ENCODE data around the gene KIF1A. TPM values are rescaled to one million over a fixed set of nuclear protein-coding genes. Genes with fewer than 3 reads are reported as not detected.

Gene KIF1A
- total RNA-seq, 4 donors from 2014 or later, result 1.2 to 6.9 (median 4.1) TPM

DNA sequence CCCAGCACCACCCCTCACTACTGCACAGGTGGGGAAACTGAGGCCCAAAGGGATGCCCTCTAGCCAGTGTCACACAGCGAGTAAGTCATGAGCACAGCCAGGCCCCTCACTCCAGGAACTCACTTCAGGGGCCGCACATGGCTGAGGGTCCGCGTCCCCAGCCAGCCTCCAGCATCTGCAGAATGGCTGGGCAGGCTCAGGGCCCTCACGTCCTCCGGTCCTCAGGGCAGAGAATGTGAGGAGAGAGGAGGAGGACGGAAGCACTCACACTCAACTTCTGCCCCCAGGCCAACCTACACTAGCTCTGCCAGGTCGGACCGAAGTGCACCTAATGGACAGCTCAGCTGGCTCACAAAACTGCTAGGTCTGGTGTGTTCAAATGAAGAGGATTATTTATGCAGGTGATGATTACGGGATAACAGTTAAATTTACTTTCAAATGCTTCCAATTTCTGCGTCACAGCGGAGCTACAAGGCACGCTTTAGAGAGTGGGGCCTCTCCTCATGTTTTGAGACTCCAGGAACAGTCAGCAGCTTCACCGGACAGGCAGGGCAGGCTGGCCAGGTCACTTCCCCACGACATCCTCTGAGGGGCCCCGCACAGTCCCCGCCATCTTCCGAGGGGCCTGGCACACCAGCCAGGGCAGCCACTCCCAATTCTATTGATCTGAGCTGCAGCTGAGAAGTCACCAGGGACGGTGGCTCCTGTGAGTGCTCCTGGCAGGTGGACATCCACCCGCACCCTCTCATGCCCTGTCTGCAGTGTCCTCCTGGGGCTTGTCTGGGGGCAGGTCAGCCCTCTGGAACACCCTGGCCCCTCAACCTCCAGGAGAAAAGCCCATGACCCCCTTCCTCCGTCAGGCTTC, 26.5 kb downstream of the KIF1A start:
- WGBS, 2 donors, result 80 to 84% methylated on average over 20 to 21 of the region's 21 CpGs
- Histone ChIP-seq H3K4me1 (no peaks in the 10 kb centered on the region), H3K27me3 (no peaks in the 10 kb centered on the region), H3K36me3 (no peaks in the 10 kb centered on the region), H3K4me3 (replicated peaks in 1 of 3) (no peak overlapping the region), H3K9me3 (no peaks in the 10 kb centered on the region), H3K27ac (no peak overlapping the region)
- TF ChIP-seq POLR2A (IDR thresholded peaks at IDR 0.05) (no peak), CTCF (IDR thresholded peaks at IDR 0.05) (no peak)
- intact Hi-C loops (cut with DNase I), result no loop called here
- DNase-seq, result no peak

DNA sequence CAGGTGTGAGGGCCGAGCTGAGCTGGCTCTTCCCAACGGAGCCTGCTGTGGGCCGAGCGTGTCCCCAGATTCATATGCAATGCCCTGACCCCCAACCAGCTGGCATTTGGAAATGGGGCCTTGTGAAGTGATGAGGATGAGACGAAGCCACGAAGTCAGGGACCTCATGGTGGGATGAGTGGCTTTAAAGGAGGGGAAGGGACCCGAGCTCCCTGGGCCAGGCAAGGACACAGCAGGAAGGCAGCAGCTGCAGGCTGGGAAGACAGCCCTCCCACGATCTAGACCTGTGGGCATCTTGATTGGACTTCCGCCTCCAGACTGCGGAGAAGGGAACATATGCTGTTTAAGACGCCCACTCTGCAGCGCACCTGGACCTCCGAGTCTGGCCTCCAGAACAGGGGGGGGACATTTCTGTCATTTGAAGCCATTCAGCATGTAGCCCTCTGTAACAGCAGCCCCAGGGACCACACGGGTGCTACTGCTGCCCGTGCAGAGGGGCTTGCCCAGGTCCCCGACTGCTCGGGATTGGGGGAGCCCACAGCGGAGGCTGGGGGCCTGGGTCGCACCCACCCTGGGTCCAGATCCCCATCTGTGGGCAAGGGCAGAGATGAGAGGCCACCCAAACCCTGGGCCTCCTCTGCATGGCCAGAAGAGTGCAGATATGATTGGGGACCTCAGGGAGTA, 27.2 kb downstream of the KIF1A start:
- TF ChIP-seq CTCF (IDR thresholded peaks at IDR 0.05) (no peak), POLR2A (IDR thresholded peaks at IDR 0.05) (no peak)
- H3K36me3 ChIP-seq, result no peaks in the 10 kb centered on the region
- intact Hi-C loops (cut with DNase I), result no loop called here
- 65 to 84% methylated on average over 7 to 15 of the region's 19 CpGs for WGBS, 2 donors
- no peaks in the 10 kb centered on the region for H3K9me3 ChIP-seq
- no peak overlapping the region for H3K27ac ChIP-seq
- no peaks in the 10 kb centered on the region for H3K4me1 ChIP-seq
- no peak for DNase-seq
- H3K4me3 ChIP-seq (replicated peaks in 1 of 3), result no peak overlapping the region
- H3K27me3 ChIP-seq, result no peaks in the 10 kb centered on the region

GRCh38 chr2:240791821-240792628, 28.0 kb downstream of the KIF1A start:
- no peaks in the 10 kb centered on the region for H3K4me1 ChIP-seq
- 40 to 47% methylated on average over 13 to 14 of the region's 15 CpGs for WGBS, 2 donors
- no peaks in the 10 kb centered on the region for H3K36me3 ChIP-seq
- H3K4me3 ChIP-seq (replicated peaks in 1 of 3), result no peak overlapping the region
- H3K9me3 ChIP-seq, result no peaks in the 10 kb centered on the region
- no peak for DNase-seq
- H3K27ac ChIP-seq, result no peak overlapping the region
- intact Hi-C loops (cut with DNase I), result no loop called here
- no peak for TF ChIP-seq POLR2A (IDR thresholded peaks at IDR 0.05)
- TF ChIP-seq CTCF (IDR thresholded peaks at IDR 0.05), result no peak
- H3K27me3 ChIP-seq, result no peaks in the 10 kb centered on the region

GRCh38 chr2:240791221-240791800, 28.7 kb downstream of the KIF1A start:
- 81 to 85% methylated on average over 9 to 10 of the region's 19 CpGs for WGBS, 2 donors
- Histone ChIP-seq H3K36me3 (no peaks in the 10 kb centered on the region), H3K27me3 (no peaks in the 10 kb centered on the region), H3K4me3 (replicated peaks in 1 of 3) (no peak overlapping the region), H3K9me3 (no peaks in the 10 kb centered on the region), H3K27ac (no peak overlapping the region), H3K4me1 (no peaks in the 10 kb centered on the region)
- intact Hi-C loops (cut with DNase I), result no loop called here
- TF ChIP-seq CTCF (IDR thresholded peaks at IDR 0.05) (no peak), POLR2A (IDR thresholded peaks at IDR 0.05) (no peak)
- DNase-seq, result no peak
